Choroid plexus epithelial cell (primary cell): ENCODE results near the gene ELMO2.
"Not testable (repeated sequence)": the region's sequence is repeated elsewhere in the genome, so short reads cannot be mapped to it uniquely, and the experiment has no call there.

Source experiments
- DNase-seq: peaks from one replicate; pipeline ENCODE4 v3.0.0-alpha.2; 2010; ENCODE audit warnings: low read depth
- H3K4me3 ChIP-seq: 2 replicates; pipeline ENCODE4 v1.5.1; 2011; ENCODE audit warnings: low read depth, mild to moderate bottlenecking, control low read depth, low read length, moderate library complexity
- TF ChIP-seq, protein P1 (sequence below): conservative IDR thresholded peaks from 2 replicates; pipeline ENCODE4 v1.5.1; 2011; ENCODE audit warnings: low read depth, mild to moderate bottlenecking, control low read depth, inconsistent platforms, low read length, moderate library complexity

ELMO2 gene

DNA sequence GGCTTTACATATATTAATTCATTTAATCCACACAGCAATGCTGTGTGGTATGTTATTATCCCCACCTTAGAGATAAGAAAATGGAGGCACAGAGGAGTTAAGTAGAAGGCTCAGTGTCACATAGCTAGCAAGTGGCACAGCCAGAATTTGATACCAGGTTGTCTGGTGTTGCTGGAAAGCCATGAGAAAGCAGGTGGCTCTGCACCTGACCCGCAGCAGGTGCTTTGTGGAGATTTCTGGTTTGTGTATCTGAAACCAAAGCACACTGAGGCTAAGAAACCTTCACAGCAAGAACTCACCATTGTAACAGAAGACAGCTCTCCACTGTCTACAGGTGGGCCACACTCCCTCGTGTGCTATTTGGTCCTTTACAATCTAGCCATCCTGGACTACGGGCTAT, 7.5 kb downstream of the ELMO2 start:
- no peak overlapping the region for H3K4me3 ChIP-seq
- no peak for DNase-seq
- TF ChIP-seq, protein P1, sequence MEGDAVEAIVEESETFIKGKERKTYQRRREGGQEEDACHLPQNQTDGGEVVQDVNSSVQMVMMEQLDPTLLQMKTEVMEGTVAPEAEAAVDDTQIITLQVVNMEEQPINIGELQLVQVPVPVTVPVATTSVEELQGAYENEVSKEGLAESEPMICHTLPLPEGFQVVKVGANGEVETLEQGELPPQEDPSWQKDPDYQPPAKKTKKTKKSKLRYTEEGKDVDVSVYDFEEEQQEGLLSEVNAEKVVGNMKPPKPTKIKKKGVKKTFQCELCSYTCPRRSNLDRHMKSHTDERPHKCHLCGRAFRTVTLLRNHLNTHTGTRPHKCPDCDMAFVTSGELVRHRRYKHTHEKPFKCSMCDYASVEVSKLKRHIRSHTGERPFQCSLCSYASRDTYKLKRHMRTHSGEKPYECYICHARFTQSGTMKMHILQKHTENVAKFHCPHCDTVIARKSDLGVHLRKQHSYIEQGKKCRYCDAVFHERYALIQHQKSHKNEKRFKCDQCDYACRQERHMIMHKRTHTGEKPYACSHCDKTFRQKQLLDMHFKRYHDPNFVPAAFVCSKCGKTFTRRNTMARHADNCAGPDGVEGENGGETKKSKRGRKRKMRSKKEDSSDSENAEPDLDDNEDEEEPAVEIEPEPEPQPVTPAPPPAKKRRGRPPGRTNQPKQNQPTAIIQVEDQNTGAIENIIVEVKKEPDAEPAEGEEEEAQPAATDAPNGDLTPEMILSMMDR: no peak

DNA sequence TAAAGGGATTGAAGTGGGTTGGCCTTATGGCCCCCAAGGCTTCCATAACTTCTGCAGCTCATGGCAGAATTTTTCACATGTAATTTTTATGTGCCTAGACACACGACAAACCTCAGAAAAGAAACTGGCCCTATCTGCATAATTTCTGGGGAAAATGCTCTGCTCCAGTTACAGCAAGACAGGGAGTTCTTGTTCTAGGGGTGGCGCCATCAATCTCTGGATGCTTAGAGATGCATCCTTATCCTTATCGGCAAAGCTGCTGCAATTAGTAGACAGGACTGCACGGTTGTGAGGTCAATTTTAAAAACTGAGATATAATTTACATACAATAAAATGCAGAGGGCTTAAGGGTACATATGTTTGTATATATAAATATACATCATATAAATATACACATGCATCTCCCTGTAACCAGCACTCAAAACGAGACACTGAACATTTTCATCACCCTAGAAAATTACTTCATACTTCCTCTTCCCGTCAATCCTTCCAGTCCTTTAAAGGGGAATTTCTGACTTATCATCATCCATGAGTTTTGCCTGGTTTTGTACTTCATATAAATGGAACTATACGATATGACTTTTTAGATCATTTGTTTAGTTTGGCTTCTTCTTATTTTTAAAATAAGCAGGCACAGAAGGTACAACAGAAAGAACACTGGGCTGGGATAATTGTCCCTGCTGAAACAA, 10.2 kb downstream of the ELMO2 start:
- no peak for DNase-seq
- H3K4me3 ChIP-seq: no peak overlapping the region
- TF ChIP-seq, protein P1: no peak

DNA sequence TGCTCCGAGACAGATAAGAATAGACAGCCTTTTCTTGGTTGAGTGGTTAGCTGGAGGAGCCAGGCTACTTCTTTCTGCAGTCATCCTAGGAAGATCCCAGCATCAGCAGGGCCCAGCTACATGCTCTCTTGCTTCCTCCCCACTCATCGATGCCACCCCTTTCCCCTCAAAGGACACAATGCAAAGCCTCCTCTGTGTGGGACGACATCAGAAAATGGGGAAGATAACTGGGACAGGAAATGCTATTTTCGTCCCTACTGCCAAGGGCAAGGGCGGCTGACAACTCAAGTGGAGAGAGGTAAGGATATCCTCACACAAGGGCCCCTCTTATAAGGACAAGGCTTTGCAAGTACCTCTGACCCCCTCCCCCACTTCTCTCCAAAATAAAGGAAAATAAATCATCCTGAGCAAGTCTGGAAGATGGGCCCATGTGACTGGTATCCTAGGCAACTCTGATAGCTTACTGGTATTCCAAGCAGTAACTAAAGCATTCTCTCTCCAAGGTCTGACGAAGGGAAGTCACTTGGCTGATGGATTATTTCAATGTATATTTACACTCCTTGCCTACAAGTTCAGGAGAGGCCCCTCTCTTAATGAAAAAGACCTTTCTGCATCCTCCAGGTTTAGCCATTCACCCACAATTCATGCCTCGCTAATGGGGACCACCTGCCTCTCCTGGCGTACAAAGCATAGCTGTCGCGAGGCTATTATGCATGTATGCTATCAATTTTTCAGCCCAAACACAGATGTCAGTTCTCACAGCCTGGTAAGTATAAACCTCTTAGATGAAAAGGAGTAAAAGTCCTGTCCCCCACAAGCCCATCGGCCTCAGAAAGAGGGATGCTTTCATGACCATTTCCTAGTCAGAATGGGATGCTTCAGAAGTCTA, 11.3 kb downstream of the ELMO2 start:
- no peak for DNase-seq
- H3K4me3 ChIP-seq: no peak overlapping the region
- TF ChIP-seq, protein P1: no peak

DNA sequence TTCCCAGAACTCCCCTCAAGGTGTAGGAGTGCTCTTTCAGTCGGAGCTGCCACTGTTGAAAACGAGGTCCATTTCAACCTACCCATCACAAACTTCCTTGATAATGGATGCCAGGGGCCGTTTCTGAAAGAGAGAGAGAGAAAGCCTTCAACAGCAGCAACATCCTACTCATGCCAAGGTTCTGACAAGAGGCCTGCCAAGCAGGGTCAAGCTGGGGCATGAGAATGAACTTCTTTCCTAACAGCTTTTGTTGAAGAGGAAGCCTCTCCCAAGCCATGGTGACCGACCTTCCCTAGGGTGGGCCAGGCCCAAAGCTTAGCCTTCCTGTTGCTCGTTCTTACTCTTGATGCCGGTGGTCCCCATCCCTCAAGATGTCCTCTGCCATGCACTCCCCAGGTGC, 12.4 kb downstream of the ELMO2 start:
- TF ChIP-seq, protein P1: no peak
- H3K4me3 ChIP-seq: no peak overlapping the region
- no peak for DNase-seq

DNA sequence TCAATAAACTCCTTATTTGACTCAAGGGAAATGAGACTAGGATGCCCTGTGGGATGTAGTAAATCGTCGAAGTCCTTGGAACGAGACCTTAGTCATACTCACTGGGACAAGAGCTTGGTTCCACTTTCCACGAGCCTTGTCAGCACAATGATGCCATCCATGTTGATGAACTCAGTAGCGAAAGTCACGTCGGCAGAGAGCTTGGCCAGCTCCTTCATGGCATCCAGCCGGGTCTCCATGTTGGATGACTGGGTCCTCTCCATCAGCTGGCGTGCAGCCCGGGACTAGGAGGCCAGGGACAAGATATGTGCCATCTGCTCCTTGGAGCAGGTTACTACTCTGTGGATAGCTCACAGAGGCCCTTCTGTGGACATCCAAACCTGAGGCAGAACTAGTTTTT, 17.5 kb downstream of the ELMO2 start:
- TF ChIP-seq, protein P1: no peak
- H3K4me3 ChIP-seq: no peak overlapping the region

DNA sequence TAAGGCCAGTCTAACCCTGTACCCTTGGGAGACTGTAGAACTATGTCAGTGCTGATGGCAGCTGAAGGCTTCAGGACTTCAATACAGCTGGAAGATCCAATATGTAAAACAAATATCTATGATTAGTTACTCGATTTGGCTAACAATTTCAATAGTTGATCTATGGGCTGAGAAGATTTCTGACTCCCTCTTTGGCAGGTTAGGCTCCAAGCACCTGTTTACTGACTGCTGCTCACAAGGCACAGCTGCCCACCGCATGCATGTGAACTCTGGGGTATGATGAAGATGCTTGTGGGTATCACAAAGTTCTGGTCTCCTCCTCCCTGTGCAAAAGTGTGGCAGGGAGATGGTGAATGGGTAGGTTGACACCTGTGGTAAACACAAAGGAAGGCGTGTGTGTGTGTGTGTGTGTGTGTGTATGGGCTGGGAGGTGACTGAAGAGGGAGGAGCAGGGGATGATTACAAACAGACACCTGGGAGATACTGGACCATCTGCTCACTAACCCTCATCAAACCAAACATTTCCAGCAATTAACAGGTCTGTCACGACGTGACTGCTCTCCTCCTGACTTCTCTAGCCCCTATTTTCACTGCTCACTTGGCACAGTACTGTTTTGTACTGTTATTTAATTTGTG, 18.1 kb downstream of the ELMO2 start:
- TF ChIP-seq, protein P1: no peak
- no peak for DNase-seq
- H3K4me3 ChIP-seq: no peak overlapping the region

More for the DNA sequence above, 17.5 kb downstream of the ELMO2 start:
- DNase-seq: no peak

DNA sequence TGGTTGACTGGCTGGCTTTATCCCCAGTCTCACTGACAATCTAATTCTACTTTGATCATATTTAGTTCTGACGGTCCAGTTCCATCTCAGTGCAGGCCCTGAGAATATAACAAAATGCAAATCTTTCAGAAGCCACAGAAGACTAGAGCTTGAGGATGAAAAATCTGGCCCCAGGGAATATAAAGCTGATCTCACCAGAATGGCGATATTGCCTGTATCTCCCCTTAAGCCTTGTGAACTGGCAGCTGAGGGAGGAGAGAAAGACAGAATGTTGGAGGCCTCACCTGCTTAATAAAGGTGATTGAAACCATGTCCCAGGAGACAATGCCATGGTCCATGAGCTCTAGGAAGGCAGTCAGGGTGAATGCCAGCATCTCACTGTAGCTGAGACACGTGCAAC, 19.4 kb downstream of the ELMO2 start:
- not testable (repeated sequence) for DNase-seq, H3K4me3 ChIP-seq
